GDM1 (cell line): ENCODE measurements around the gene RHD.
A peak's percentile ranks its signal among the peaks of the same experiment; 100 is the strongest.
"Not testable (repeated sequence)": the region's sequence is repeated elsewhere in the genome, so short reads cannot be mapped to it uniquely, and the experiment has no call there.

ENCODE experiments used
- DNase-seq: peaks from one replicate; lab custom pipeline; 2025; lab: John Stamatoyannopoulos, UW

RHD gene

GRCh38 chr1:25257196-25257595 lies 15.1 kb upstream of the RHD start:
- no peak for DNase-seq

DNA sequence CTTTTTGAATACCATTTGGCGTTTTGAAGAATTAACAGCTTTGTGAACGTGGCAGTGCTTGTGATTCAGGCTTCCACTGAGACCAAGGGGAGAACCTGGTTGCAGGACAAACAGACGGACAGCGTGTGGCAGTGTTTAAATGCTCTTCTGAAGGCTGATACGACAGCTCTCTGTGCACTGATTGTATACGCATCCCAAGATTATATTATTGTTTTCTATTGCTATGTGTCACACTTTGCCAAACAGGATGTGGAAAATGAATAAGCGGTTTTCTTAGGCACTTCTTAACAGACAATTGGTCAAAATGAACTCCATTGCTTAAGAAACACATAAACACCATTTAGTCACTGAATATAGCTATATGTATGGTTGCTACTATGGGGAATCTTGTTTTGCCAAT lies 12.5 kb upstream of the RHD start:
- not testable (repeated sequence) for DNase-seq

GRCh38 chr1:25260336-25260735 lies 12.0 kb upstream of the RHD start:
- not testable (repeated sequence) for DNase-seq

DNA sequence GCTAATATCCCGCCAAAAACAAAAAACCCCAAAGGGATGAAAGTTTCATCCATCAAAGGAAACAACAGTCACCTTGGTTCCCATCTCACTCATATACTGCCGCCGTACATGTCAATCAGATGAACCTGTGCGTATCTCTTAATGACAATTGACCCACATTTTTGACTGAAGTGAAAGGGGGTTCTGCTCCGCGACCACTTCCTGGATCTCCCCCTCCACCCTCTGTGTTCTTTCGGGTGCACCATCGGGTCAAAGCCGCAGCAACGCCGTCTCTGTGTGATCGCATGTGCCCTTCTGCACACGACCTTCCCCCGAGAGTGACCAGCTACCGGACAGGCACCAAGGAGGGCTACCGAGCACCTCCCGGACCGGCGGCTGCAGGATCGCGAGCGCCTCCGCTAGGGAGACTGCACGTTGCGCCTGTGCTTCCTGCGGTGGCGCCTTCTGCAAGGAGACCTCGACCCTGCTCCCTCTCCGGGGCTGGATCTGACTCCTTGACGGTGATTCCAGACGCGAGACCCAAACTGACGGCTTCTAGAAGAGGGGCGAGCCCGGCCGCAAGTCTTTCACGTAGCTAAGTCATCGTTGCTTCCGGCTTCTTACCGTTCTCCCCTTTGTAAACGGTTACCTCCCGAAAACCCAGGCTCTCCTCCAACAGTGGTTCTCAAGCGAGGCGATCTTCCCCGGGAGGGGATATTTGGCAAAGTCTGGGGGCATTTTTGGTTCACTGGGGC lies 5.6 kb upstream of the RHD start:
- not testable (repeated sequence) for DNase-seq

DNA sequence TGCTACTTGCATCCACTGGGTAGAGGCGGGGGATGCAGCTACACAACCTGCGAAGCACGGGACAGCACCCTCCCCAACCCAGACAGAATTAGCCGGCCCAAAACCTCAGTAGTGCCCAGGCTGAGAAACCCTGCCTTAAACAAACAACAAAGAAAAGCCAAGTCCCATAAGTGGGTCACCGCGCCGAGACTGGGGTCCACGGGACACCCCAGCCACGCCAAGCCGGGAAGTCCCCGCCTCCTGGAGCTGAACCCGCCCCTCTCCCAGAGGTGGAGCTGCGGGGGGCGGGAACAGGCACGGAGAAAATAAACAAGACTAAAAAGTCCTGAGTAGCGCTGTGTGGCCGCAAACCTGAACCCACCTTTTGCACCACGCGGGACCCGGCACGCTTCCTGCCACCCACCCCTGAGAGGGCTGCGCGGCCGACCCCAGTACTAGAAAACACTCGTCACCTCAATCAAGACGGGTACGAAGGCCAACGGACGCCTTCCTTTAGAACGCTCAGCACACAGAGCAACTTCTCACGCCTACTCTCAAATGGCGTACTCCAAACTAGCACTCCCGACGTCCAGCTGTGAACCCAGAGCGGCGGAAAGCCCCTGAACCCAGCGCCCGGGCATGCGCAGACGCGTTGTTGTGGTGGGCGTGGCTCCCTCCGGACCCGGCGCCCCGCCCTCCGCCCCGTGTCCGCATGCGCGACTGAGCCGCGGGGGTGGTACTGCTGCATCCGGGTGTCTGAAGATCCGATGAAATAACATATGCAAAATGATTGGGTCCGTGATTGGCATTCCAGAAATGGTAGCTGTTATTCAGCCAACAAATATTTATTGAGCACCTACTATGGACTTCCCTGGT lies 4.8 kb upstream of the RHD start:
- DNase-seq = peak; percentile 52

DNA sequence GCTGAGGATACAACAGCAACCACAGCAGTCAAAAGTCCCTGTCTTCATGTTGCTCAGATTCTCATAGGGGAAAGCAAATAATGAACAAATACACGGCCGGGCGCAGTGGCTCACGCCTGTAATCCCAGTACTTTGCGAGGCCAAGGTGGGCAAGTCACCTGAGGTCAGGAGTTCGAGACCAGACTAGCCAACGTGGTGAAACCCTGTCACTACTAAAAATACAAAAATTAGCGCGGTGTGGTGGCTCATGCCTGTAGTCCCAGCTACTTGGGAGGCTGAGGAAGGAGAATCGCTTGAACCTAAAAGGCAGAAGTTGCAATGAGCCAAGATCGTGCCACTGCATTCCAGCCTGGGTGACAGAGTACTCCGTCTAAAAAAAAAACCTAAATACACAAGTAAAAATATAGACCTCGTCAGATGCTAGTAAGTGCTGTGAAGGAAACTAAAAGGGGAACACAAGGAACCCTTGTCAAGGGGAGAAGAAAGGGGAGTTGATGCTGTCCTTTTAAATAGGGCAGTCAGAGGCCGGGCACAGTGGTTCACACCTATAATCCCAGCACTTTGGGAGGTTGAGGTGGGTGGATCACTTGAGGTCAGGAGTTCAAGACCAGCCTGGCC lies 4.1 kb upstream of the RHD start:
- DNase-seq = not testable (repeated sequence)

GRCh38 chr1:25275648-25276047 lies 3.3 kb downstream of the RHD start:
- DNase-seq = not testable (repeated sequence)

GRCh38 chr1:25277295-25277694 lies 5.0 kb downstream of the RHD start:
- DNase-seq = not testable (repeated sequence)

- DNase-seq = not testable (repeated sequence)
Measured at GRCh38 chr1:25278358-25278757, 6.0 kb downstream of the RHD start.

DNA sequence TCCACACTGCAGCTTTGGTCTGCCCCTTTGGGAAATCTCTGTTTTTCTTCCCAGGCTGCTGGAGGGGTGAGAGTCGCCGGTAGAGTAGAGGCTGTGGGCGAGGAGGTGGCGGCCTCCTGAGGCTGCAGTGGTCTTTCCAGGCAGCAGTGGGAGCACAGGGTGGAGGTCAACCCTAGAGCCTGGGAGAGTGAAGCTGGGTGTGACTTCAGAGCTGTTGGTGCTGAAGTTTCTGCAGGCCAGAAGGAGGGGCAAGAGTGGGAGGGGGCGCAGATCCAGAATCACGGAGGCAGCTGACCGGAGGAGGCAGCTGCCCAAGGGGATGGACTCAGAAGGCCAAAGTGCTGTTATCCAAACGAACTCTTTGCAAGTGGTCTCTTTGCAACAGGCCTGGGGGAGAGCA lies 6.5 kb downstream of the RHD start:
- DNase-seq = not testable (repeated sequence)

GRCh38 chr1:25279693-25280111 lies 7.4 kb downstream of the RHD start:
- not testable (repeated sequence) for DNase-seq

DNA sequence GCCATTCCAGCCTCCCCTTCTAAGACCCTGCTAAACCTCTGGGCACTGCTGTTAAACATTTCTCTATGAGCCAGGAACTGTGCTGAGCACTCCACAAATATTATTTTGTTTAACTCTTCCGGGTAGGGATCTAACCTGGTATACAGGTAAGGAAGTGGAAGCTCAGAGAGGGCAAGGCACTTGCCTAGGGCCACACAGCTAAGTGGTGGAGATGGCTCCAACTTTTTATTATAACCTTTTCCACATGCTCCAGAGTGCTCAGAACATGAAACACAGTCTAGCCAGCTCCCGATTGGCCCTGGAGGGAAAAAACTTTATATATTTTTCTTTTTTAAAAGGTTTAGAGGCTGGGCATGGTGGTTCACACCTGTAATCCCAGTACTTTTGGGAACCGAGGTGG lies 13.6 kb downstream of the RHD start:
- DNase-seq = not testable (repeated sequence)

GRCh38 chr1:25287164-25287563 lies 14.9 kb downstream of the RHD start:
- not testable (repeated sequence) for DNase-seq

DNA sequence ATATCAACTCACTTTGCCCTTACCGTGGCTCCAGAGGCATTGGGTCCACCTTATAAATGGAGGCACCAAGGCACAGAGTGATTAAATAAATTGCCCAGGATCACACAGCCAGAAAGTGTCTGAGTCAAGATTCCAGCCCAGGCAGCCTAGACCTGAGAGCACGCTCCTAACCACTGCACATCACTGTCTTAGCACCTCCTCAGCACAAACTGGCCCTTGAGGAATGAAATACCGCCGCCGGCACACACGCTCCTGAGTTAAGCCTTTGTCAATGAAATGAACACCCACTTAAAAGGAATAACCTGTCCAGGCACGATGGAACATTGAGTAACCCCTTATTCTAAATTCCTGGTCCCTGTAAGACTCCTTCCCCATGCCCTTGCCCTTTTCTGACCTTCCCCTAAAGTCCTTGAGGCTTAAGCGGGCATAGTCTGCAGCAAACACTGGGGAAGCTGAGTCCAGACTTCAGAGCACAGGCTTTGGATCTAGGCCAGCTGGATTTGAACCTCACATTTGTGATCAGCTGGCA lies 16.3 kb downstream of the RHD start:
- DNase-seq = not testable (repeated sequence)

- DNase-seq = not testable (repeated sequence)
Measured at GRCh38 chr1:25290043-25290442, 17.7 kb downstream of the RHD start.

DNA sequence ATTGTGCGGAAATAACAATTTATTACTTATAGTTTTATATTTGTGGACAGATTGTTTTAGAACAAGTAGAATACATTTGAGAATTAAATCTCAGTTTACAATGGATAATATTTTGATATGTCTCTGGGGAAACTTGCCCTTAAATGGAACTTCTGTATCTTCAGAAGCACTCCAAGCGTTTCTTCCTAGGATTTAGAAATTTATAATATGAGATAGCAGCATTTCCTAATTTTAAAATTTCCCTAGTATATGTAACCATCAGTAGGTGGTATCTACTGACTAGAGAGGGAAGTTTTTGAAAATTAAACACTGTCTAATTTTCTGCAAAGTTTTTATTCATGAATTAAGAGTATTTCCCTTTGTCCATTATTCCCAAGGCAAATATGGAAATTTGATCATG lies 21.1 kb downstream of the RHD start:
- DNase-seq = not testable (repeated sequence)

DNA sequence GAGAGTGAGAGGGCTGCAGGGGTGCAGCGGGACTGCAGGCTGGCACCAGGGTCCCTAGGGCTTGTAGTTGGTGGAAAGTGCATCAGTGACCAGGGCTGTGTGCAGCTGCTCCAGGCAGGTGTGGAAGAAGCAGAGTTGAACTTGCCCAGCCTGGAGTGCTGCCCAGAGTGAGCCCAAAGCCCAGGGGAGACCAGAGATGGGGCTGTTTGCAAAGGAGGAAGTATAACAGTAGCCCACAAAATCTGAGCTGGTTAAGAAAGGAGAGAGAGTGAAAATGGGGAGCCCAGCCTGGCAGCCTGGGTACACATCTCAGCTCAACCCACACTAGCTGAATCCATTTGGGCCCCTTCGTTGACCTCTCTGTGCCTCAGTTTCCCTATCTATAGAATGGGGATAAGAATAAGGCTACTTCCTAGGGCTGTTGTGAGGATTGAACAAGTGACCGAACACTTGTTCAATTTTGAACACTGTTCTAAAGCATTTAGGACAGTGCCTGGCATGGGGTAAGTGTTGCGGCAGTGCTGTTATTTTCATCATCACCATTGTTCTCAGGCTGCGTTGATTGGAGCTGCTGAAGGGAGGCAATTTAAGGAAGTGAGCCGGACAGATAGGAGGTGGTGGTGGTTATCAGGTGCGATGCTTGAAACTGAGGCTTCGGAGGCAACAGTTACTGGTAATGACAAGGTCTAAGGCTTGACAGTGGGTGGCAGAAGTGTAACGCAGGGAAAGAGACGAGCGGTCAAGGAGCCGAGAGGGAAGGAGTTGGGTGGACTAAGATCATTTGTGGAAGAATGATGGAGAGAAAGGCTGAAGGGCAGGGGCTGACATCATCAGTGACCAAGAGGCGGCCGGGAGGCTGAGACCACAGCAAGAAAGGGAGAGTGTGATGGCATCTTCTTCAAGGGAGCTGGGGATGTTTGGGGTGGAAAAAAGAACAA lies 22.8 kb downstream of the RHD start:
- not testable (repeated sequence) for DNase-seq

DNA sequence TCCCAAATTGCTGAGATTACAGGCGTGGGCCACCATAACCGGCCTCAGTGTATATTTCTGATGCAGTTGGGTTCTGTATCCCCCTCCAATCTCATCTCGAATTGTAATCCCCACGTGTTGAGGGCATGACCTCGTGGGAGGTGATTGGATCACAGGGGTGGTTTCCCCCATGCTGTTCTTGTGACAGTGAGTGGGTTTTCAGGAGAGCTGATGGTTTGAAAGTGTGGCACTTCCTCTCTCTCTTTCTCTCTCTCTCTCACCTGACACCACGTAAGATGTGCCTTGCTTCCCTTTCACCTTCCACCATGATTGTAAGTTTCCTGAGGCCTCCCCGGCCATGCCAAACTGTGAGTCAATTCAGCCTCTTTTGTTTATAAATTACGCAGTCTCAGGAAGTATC lies 24.2 kb downstream of the RHD start:
- not testable (repeated sequence) for DNase-seq

- not testable (repeated sequence) for DNase-seq
Measured at GRCh38 chr1:25300729-25301128, 28.4 kb downstream of the RHD start.

DNA sequence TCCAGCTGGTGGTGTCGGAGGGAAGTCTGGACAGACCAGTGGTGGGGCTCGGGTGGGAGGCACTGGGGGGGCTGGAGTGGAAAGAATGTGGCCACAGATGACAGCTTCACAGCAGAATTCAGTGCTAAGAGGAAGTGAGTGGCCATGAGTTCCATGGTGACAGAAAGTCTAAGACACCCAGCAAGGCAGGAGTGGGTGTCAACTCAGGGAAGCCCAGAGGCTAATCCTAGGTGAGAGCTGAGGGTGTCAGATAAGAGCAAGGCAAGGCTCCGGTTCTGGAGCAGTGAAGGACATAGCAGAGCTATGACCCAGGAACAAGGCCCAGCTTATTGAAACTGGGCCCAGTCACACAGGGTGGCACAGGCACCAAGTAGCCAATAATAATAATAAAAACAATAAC lies 30.0 kb downstream of the RHD start:
- not testable (repeated sequence) for DNase-seq

GRCh38 chr1:25304936-25305335 lies 32.6 kb downstream of the RHD start:
- not testable (repeated sequence) for DNase-seq
